T-helper 1 cell (primary cell): ENCODE data around the gene SMIM41.

Experiments
- DNase-seq, 5 donors: peaks; one replicate each; pipeline ENCODE4 v3.0.0-alpha.2; 2012 to 2020

The SMIM41 gene

DNA sequence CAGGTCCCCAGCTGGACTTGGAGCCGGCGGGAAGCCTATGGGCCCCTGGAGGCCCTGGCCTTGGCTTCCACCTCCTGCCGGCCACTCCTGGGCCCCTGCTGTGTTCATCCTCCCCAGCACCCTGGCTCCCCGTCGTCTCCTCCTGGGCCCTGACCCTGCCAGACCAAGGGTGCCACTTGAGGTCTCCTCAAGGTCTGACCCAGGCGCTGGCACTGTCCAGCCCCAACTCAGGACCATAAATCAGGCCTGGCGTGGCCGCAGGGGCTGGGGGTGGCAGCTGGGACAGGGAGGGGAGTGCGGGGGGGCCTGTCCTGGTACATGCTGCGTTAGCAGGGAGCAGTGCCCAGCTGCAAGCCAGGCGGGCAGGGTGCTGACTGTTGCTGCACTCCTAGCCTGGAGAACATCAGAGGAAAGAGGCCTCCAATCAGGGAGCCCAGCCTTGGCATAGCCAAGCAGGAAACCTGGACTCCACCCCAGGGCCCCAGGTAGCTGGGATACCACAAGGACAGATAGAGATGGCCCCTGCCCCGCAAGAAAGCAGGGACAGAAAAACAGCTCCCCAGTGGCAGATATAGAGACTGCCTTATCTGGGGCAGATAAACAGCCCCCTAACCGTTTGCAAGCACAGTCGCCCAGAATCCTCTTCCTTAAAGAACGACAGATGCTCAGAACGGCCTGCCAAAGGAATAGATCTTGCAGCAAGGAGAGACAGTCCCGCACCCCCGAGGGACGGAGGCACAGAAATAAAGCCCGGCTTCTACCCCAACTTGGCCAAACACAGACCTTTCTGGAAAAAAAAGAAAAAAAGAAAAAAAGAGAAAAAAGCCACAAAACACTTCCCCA lies 16.2 kb upstream of the SMIM41 start:
- no peak for DNase-seq

DNA sequence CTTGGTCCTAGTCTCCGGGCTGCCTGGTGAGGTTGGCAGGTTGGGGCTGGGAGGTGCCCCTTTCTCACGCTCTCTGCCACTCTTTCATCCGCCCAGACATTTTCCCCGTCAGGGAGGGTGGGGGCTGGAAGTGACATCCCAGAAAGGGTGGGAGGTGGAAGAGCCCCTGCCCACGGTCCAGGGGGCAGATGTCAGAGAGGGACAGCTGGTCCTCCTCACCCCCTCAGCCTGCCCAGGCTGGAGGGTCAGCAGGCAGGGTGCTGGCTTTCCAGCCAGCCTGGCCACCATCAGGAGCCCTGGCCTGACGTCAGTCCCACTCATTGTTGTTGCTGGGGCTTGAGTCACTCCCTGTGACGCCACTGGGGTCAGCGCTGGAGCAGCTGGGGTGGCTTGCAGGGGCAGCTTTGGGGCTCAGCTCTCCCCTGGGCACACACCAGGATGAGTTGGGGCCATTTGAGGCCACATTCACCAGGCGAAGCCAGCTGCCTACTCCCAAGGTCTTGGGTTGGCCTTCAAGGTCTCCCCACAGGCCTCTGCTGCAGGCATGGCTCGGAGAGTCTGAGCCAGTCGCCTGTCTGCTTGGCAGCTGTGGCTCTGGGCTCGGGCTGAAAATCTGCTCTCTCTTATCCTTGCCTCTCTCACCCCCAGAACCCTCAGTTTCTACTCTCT lies 15.4 kb upstream of the SMIM41 start:
- DNase-seq = no peak

DNA sequence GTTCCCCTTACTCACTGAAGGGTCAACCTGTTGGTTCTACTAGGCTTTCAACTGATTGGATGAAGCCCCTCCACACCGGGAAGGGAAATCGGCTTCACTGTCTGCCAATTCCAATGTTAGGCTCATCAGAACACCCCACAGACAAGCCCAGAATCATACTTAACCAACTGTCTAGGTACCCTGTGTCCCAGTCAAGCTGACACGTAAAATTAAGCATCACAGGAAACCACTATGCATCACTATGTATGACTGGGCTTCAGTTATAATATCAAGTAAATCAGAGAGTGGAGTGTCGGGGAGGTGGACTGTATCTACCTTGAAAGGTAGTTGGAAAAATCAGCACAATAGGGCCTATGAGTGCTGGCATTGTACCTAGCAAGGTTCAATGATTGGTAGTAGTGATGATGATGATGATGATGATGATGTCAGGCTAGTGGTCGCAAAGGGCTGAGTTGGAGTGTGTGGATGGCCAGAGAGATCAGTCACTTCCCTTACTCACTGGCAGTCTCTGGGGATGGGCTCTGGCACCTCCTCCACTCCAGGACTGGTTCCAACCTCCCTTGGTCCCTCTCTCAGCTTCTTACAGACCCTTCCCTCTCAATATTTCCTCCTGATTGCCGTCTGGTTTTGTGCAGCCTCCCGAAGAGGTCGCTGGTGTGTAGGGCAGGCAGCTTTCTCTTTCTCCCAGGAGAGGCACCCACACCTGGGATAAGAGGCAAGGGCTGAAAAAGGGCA lies 13.0 kb upstream of the SMIM41 start:
- no peak for DNase-seq

DNA sequence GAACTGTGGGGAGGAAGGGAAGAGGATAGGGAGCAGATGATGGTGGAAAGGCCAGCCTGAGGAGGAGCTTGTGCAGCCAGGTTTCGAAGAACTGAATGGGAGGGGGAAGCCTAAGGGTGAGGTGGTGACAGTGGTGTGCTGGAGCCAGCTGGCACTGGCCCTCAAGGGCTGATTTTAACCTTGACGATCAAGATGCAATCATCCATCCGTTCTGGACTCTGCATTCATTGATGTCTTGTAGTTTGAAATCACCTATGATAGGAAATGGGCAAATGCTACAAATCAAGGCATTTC lies 12.5 kb upstream of the SMIM41 start:
- no peak for DNase-seq

DNA sequence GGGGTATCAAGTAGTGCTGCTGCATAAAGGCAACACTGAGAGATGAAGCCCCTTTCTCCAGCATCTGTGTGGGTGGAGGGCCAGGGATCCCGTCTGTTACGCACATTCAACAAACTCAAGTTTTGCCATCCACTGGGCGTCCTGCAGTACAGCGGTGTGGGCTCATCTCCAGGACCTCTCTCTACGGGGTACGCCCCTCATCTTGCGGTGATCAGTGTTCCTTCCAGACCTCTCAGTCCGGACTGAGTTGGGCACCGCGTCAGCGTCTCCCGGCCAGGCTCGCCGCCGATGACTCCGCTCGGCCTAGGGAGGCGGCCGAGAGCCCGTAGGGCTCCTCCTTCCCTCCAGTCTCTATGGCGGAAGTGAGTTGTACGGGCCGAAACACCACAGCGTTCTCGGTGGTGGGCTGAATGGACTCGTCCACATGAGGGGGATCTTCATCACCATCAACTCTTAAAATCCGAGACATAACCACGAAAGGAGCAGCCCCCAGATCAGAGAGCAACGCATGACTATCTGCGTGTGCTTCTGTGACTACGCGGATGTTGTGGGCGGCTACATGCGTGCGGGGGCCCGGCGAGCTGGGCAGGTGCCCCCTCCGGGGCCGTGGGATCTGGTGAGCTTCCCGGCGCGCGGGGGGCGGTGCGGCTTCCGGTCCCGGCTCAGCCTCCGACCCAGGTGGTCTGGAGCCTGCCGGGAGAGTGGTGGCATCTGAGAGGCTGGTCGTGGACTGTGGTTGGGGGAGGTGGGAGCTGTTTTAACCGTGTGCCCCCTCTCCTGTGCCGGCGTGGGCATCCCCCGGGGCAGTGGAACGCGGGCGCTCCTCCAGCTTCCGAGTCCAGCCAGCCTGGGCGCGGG lies 9.9 kb upstream of the SMIM41 start, which contains the start of gene ATG101:
Gene ATG101 (plus strand): TSS at position 652 of the 858 bp plus-strand sequence. CDS start 3,673 bp downstream, outside the sequence.
- peak; percentile 65 to 94 (median 78) for DNase-seq

DNA sequence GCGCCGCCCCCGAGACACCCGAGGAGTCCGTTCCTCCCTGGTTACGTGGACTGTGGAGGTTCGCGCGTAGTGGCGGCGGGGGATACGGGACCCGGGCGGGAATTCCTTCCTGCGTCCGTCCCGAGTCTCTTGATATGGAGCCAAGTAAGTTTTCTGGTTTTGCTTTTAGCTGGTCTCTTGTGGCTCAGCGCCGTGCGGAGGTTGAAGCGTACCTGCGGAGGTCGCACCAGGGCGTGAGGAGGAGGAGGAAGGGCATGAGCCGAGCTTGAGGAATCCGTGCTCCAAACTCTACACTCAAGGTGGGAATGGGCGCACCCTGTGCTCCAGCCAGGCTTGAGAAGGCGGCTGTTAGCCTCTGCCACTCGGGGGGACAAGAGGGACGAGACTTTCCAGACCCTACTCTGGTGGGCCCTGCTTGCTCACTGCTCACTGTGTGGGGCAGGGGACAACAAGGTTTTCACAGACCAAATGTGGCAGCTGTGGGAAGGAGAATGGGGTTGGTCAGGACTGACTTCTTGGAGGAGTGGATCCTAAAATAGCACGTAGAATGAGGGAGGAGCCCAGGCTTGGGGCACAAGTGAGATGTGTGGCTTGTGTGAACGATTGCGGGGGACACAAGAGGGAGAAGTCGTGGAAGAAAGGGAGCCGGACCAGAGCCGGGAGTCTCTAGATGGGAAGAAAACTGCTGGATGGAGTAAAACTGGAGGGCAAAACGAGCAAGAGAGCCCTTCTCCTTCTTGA lies 9.1 kb upstream of the SMIM41 start:
- DNase-seq = no peak

DNA sequence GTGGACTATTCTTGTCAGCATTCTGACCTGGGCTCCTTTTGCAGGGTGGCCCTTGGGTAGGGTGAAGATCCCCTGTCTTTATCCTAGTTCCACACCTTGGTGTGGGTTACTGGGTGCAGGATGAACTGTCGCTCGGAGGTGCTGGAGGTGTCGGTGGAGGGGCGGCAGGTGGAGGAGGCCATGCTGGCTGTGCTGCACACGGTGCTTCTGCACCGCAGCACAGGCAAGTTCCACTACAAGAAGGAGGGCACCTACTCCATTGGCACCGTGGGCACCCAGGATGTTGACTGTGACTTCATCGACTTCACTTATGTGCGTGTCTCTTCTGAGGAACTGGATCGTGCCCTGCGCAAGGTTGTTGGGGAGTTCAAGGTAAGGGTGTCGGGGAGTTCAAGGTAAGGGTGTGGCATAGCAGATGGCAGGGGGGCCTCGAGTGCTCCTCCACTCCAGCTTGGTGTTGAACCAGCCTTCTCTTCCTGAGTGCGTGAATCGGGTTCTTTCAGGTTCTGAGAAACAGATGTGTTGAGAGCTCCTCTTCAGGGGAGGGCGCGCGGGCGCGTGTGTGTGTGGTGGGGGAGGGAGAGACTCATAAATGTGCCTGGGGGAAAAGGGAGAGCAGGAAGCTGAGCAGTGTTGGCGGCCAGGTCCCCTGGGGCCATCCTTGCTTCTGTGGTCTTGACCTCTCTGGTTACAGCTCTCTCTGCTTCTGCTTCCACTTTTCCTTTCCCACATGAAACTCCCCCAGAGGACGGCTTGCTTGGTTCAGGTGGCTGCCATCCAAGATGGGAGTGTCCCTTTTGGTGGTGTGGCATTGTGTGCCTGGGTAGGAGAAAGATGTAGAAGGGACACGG lies 5.7 kb upstream of the SMIM41 start:
- no peak for DNase-seq

DNA sequence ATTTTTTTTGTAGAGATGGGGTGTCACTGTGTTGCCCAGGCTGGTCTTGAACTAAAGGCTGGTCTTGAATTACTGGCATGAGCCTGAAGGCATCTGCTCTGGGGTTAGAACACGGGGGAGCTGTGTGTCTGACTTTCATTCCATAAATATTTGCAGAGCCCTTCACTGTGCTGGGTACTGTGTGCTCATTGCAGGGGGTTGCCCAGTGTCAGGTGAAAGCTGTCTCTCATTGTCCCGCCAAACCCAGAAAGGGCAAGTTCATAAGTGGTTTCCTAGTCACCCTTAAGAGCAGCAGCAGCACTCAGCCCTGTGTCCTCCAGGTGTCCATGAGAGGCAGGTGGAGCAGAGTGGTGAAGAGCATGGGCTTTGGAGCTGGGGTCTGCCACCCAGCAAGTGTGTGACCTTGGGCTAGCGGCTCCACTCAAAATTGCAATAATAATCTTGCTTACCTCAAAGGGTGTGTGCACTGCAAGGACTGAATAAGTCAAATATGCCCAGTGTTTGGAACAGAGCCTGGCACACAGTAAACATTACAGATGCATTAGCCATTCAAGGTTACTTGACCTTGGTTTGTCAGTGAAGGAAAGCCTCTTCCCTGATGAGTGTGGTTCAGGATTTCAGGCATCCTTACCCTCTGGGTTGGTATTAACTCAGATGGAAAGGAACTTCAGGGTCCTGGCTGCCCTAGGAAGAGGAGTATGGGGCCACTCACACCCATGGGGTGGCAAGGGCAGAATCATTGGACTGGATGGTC lies 4.4 kb upstream of the SMIM41 start:
- DNase-seq = no peak

DNA sequence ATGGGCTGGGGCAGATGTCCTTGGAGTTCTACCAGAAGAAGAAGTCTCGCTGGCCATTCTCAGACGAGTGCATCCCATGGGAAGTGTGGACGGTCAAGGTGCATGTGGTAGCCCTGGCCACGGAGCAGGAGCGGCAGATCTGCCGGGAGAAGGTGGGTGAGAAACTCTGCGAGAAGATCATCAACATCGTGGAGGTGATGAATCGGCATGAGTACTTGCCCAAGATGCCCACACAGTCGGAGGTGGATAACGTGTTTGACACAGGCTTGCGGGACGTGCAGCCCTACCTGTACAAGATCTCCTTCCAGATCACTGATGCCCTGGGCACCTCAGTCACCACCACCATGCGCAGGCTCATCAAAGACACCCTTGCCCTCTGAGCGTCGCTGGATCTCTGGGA lies 2.7 kb upstream of the SMIM41 start:
- DNase-seq = no peak

DNA sequence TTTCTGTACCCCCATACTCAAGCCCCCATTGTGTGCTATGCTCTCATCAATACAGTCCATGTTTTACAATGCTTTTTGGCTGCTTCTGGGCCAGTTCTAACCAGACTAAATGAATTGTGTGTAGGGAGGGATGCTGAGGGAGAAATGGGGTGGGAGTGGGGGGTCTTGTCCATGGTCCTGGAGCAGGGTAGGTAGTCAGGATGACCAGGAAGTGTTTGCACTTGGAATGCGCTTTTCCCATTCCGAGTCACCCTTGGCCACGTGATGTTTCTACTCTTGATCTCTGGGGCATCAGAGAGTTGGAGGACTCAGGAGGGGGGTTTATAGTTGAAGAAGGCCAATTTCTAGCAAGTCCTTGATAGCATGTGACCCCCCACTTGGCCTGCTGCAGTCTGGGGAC lies 1.2 kb upstream of the SMIM41 start:
- DNase-seq = no peak

DNA sequence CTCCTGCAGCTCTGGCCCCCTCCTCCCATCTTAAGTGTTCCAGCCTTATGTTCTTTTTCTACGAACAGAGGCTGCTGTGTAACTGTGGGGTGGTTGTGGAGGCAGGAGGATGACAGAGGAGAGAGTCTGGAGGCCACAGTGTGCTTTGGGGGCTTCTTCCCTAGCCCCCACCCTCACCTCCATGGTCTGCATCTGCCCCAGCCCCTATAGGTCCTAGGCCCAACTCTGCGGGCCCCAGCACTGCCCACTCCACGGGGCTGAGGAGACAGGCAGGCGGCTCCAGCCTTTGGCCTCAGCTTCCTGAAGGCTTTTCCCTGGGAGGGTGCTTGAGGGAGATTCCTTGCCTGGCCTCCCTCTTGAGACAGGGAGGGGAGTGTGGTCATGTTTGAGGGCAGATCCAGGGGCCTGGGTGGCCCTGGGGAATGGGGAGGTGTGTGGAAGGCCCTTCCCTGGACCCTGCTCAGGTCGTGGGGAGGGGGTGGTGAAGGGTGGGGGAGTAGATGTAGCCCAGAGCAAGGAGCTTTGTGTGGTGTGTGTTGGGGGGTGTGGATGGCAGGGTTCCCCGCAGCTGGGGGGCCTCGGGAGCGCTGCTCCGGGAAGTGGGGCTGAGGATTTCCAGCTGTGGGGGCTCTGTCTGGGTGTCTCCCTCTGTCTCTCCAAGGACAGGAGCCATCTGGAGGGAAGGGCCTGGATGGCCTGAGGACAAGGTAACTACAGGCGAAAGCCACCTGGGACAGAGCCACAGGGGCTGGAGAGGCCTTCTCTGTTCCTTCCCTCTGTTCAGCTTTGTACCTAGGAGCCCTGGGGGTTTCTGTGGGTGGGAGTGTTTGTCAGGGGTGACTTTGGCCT lies 1.1 kb downstream of the SMIM41 start:
- DNase-seq = no peak

DNA sequence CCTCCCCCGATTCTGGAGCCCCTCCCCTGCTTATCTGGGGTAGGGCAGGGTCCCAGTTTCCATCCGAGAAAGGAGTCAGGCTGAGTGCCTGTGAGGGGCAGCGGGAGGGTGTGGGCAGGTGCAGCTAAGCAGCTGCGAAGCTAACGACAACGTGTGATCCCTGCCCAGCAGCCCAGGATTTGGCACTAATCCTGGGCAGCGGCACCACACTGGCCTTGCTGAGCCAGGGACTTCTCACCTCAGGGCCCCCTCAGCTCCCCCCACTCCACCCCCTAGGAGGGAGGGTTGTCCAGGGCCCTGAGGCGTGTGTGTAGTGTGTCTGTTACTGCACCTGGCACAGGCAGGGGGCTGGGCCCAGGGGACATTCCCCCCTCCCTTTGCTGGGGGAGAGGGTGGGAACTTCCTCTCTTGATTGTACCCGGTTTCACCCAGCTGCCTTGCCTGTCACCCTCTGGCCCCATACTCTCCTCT lies 1.8 kb downstream of the SMIM41 start:
- no peak for DNase-seq

DNA sequence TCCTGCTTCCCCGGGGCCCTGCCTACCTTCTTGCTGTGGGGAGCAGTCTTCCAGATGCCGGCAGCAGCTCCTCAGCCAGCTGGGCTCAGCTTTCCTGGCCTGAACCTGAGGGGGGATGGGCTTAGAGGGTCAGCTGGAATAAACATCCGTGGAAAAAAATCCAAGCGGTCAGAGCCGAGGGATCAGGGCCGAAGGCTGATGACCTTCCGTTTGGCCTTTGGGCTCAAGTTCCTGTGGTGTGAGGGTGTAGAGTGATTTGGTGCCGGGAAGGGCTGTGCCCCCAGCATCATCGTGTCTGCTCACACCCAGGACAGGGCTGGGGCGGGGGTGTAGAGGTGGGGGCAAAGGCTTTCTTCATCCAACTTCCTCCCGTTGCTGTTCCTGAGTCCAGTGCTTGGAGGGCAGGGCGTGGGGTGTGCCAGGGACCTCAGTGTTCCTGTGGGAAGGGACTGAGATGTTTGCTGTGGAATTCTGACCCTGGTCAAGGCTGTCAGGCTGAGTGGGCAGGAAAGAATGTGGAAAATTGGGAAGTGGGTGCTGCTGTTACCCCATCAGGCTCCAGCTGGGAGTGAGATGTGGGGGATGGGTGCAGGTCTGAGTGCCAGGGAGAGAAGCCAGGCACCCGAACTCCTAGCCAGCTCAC lies 2.6 kb downstream of the SMIM41 start:
- DNase-seq = no peak

DNA sequence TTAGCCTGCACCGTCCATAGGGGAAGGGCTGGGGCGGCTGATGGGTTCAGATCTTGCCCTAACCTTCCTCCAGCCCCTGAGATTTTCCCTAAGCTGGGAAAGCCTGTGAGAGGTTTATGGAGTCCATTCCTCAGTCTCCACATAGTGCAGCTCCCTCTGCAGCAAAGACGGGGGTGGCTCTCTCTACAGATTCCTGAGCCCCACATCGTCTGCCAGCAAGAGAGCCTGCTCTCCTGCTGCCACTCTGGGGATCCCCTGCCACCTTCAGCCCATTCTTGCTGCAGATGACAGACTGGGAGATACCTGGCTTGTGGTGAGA lies 3.1 kb downstream of the SMIM41 start:
- no peak for DNase-seq

DNA sequence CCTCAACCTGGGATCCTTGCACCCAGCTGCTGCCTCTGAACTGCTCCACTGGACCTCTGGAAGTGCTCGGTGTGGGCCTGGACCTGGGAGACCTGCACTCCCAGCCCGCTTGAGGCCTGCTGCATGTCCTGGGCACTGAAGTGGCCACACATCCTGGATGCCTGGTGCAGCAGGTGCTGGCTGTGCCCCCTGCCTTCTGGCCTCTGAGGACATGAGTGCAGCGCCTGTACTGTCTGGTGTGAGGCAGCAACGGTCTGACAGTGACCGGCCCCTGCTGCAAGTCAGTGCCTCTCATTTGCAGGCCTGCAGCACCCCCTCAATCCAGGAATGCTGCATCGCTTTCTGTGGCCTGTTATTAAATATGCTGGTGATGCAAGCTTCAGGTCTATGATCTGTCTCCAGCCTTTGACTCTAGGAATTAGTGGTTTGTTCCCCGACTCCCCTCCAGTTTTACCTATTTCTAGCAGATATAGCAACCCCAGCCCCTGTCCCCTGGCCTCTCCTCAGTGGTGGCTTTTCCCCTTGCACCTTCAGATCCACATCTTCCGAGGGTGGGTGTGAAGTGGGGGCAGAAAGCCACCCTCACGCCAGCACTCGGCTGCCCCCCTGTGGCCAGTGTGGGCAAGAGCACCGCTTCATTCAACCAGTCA lies 3.6 kb downstream of the SMIM41 start:
- peak; percentile 40 to 61 (median 51) for DNase-seq

DNA sequence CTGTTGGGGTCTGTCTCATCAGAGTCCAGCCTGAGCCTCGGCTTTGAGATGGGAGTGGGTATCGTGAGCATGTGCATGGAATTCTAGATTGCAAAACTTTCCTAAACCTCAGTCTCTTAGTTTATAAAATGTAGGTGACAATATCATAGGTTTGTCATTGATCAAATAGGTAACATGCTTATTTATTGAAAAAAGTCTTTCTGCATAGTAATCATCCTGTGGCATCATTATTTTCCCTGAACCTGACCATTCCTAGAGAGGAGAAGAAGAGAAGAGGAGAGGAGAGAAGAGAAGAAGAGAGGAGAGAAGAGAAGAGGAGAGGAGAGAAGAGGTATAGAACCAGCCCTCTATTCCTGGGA lies 4.1 kb downstream of the SMIM41 start:
- DNase-seq = no peak

DNA sequence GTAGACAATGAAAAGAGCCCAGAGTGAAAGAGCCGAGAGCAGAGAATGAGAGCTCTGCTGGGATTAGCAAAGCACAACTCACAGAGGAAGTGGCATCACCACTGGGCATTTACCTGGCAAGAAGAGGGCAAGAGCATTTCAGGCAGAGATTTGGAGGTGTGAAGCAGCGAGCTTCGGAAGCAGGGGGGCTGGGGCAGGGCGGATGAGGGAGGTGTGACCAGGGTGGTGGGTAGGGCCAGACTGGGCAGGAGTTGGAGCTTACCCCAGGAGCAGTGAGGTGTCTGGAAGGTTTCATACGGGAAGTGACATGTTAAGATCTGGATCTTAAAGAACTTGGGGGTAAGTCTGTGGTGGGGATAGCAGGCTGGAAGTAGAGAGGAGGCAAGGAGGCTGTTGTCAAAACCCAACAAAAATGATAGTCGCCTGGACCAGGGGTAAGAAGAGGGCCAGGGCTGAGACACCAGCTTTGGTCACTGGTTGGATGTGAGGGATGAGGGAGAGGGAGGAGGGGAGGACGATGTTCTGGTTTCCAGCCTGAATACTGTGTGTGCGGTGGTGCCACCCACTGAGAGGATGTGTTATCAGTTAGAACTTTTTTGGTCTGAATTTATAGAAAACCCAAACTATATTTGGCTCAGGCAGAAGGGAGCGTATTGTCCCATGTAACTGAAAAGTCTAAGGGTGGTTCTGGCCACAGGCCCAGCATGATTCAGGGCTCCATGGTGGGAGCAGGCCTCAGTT lies 5.2 kb downstream of the SMIM41 start:
- no peak for DNase-seq
